ENCODE measurements around the gene BCO2.
A peak's percentile ranks its signal among the peaks of the same experiment; 100 is the strongest.

Gene BCO2

DNA sequence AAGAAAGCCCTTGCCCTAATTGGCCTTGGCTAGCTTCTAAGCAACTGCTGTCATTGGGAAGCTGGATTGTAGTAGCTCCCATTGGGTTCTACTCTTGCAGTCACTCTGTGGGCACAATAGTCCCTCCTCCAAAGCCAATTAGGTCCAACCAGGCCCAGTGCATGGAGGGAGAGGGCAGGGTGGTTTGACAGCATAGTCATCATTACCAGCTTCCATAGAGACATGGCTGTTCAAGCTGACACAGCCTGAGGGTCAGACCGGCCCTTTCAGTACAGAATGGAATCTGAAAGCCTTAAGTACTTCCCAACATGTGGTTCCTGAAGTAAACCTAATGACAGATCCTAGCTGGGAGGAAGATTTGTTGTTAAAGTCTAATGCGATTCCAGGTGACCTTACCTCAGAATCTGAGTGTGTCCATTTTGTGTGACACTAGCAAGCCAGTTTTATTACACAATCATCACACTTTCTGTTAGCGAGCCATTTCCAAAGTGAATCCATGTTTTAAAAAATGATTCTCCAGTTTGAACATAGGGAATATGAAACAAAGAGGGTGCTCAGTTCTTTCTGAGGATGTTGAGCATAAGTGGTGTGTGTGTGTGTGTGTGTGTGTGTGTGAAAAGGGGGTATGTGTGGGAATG, 78.4 kb downstream of the BCO2 start:
- no peak for DNase-seq

DNA sequence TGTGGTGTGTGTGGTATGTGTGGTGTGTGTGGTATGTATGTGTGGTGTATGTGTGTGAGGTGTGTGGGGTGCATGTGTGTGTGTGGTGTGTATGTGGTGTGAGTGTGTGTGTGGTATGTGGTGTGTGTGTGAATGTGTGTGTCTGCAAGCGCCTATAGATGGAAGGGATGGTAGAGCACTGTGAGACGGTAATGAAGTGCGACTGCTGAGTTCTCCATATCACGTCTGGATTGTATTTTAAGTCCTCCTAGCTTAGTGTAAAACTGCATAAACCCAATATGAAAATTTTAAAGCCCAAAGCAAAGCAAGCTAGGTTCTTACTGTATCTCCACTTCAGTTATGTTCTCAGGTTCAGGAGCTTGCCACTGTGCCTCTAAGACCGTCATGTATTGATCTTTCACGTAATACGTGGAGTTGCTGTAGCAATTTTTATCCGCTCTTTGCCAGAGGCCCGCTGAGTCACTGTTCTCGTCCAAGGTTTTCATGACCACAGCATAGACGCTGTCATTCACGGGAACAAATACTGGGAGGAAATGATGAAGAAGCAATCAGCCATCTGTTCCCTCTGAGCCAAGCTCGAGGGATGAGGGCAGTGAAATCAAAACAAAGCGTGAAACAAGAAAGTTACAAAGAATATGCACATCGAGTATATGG, 79.9 kb downstream of the BCO2 start:
- peak; percentile 8 for DNase-seq

DNA sequence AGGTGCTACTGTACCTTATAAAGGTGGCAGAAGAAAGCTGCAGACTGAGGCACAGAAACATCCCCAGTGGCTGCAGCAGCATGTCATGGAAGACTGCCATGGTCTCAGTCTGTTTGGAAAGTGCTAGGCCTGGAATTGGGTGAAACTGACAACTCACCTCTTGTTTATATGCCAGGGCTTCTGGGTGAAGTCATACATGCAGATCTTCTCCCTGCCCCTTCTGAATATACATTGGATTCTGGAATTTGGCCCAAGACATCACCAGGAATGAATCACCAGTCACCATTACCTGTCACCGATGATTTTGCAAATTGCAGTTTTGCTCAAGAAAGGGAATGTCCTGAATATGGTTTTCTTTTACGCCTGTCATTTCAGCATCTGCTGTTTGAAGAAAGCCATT, 85.2 kb downstream of the BCO2 start, which contains the start of gene PLET1:
TSS of gene PLET1 (minus strand) at position 371 of the 400 bp plus-strand sequence. CDS start at position 100, 271 bp downstream.
- no peak for DNase-seq

GRCh38 chr11:112265659-112266409, 90.5 kb downstream of the BCO2 start:
- DNase-seq = no peak

GRCh38 chr11:112266410-112266778, 91.1 kb downstream of the BCO2 start:
- no peak for DNase-seq

DNA sequence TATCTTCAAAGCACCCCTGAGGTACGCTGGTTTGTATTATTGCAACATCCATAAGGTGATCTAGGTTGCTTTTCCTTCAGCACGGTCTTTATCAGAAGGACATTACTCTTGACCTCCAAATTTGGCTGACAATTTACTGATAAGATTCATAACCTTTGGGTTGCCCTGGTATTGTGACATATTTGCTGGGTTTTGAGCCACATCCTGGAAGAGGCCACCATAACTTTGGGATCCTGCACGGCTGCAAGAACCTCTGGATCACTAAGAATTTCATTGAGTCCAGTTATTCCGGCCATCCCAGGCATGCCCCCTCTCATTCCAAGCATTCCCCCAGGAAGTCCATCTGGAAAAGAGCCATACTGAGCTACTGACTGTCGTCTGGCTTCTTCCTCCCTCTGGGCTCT, 91.9 kb downstream of the BCO2 start:
- no peak for DNase-seq

- no peak for DNase-seq
These were observed 93.1 kb downstream of the BCO2 start for GRCh38 chr11:112268406-112268805.

Measured in NCI-H1694 (cell line).